IMR-90 (cell line): ENCODE results near the gene DDX24. TPM values are rescaled to one million over a fixed set of nuclear protein-coding genes. Genes with fewer than 3 reads are reported as not detected.

Source experiments
- ATAC-seq: fragments of 200-7000 bp; cut with Tn5 transposase; 2 replicates; pipeline ENCODE4 v1.9.1; 2020; ENCODE audit warnings: low read depth, mild to moderate bottlenecking, moderate library complexity
- BruUV-seq: library from RNA; stranded (reverse); fragments of 400-500 nt; replicated peaks from 2 replicates; lab custom pipeline; 2021; lab: Mats Ljungman, UMichigan
- CTCF ChIA-PET: fragments of 300-600 bp; formaldehyde crosslinking; extraction: SDS; loops from one replicate; lab custom pipeline; 2021; ENCODE audit warnings: antibody characterized with exemption; lab: Yijun Ruan, JAX
- POLR2A ChIA-PET: fragments of 300-600 bp; sonication (Branson Sonifier 250); formaldehyde crosslinking; loops from one replicate; lab custom pipeline; 2022; ENCODE audit warnings: antibody characterized with exemption; ENCODE audit not compliant: unreplicated experiment; lab: Charles Lee
- DNase-seq: peaks from one replicate; pipeline ENCODE4 v3.0.0; 2013
- H2AFZ ChIP-seq: replicated peaks from 2 replicates; pipeline ENCODE3; 2013; ENCODE audit warnings: low read length, mild to moderate bottlenecking; ENCODE audit not compliant: poor library complexity
- H2AK5ac ChIP-seq: 2 replicates; pipeline ENCODE4 v1.6.1; 2013; ENCODE audit warnings: low read depth, low read length, inconsistent platforms
- H2AK9ac ChIP-seq: replicated peaks from 2 replicates; pipeline ENCODE3; 2013; ENCODE audit warnings: mild to moderate bottlenecking, low read depth, low read length, moderate library complexity; ENCODE audit not compliant: poor library complexity
- H2BK120ac ChIP-seq: 2 replicates; pipeline ENCODE4 v1.6.1; 2013; ENCODE audit warnings: low read depth, low read length, inconsistent platforms
- H2BK15ac ChIP-seq: 3 replicates; pipeline ENCODE4 v1.6.1; 2013; ENCODE audit warnings: low read depth, low read length, inconsistent platforms
- H2BK20ac ChIP-seq: 2 replicates; pipeline ENCODE4 v1.6.1; 2013; ENCODE audit warnings: low read depth, mild to moderate bottlenecking, inconsistent platforms, low read length, moderate library complexity
- H2BK5ac ChIP-seq: 2 replicates; pipeline ENCODE4 v1.6.1; 2013; ENCODE audit warnings: mild to moderate bottlenecking, low read depth, low read length, inconsistent platforms; ENCODE audit not compliant: poor library complexity, severe bottlenecking
- H3K14ac ChIP-seq: replicated peaks from 2 replicates; pipeline ENCODE4 v1.6.1; 2013; ENCODE audit warnings: low read depth, low read length, inconsistent platforms
- H3K18ac ChIP-seq: 2 replicates; pipeline ENCODE4 v1.6.1; 2013; ENCODE audit warnings: low read depth, low read length, control low read depth
- H3K23ac ChIP-seq: 2 replicates; pipeline ENCODE4 v1.6.1; 2013; ENCODE audit warnings: low read depth, low read length, inconsistent platforms
- H3K27ac ChIP-seq: 2 replicates; pipeline ENCODE4 v1.5.1; 2013; ENCODE audit warnings: mild to moderate bottlenecking, control low read depth, low read length; ENCODE audit not compliant: insufficient read depth
- H3K27me3 ChIP-seq: 2 replicates; pipeline ENCODE4 v1.6.1; 2013; ENCODE audit warnings: low read length; ENCODE audit not compliant: control insufficient read depth, insufficient read depth
- H3K36me3 ChIP-seq: 2 replicates; pipeline ENCODE4 v1.6.1; 2013; ENCODE audit warnings: low read length, mixed read lengths; ENCODE audit not compliant: control insufficient read depth, insufficient read depth
- H3K4ac ChIP-seq: 2 replicates; pipeline ENCODE4 v1.6.1; 2013; ENCODE audit warnings: low read depth, low read length, inconsistent platforms
- H3K4me1 ChIP-seq: 2 replicates; pipeline ENCODE4 v1.6.1; 2013; ENCODE audit warnings: low read length, mixed read lengths; ENCODE audit not compliant: control insufficient read depth, insufficient read depth
- H3K4me2 ChIP-seq: 2 replicates; pipeline ENCODE4 v1.6.1; 2013; ENCODE audit warnings: low read depth, mild to moderate bottlenecking, control low read depth, low read length, moderate library complexity
- H3K4me3 ChIP-seq: 2 replicates; pipeline ENCODE4 v1.5.1; 2013; ENCODE audit warnings: low read depth, mild to moderate bottlenecking, control low read depth, low read length, moderate library complexity; ENCODE audit not compliant: insufficient read depth
- H3K56ac ChIP-seq: 2 replicates; pipeline ENCODE4 v1.6.1; 2013; ENCODE audit warnings: low read length, inconsistent platforms; ENCODE audit not compliant: insufficient read depth; ENCODE audit errors: extremely low read depth
- H3K79me1 ChIP-seq, 2 experiments: 2 replicates each; pipeline ENCODE4 v1.6.1; 2013; ENCODE audit warnings: low read length in 2 of 2, inconsistent platforms in 1 of 2, low read depth in 1 of 2
- H3K9ac ChIP-seq: 2 replicates; pipeline ENCODE4 v1.6.1; 2013; ENCODE audit warnings: low read depth, low read length, control low read depth
- H3K9me1 ChIP-seq: 2 replicates; pipeline ENCODE4 v1.6.1; 2013; ENCODE audit warnings: low read length, inconsistent platforms; ENCODE audit not compliant: insufficient read depth
- H3K9me3 ChIP-seq: 2 replicates; pipeline ENCODE4 v1.6.1; 2013; ENCODE audit warnings: low read length; ENCODE audit not compliant: control insufficient read depth, insufficient read depth
- H4K20me1 ChIP-seq: 2 replicates; pipeline ENCODE4 v1.6.1; 2013; ENCODE audit warnings: low read length, inconsistent platforms; ENCODE audit not compliant: insufficient read depth
- H4K5ac ChIP-seq: 2 replicates; pipeline ENCODE4 v1.6.1; 2013; ENCODE audit warnings: mild to moderate bottlenecking, low read depth, low read length, control low read depth
- H4K8ac ChIP-seq, 2 experiments: 2 replicates each; pipeline ENCODE4 v1.6.1; 2013; ENCODE audit warnings: low read depth in 2 of 2, low read length in 2 of 2, control low read depth in 1 of 2, inconsistent platforms in 1 of 2
- H4K91ac ChIP-seq: 2 replicates; pipeline ENCODE4 v1.6.1; 2013; ENCODE audit warnings: low read depth, low read length, inconsistent platforms; ENCODE audit not compliant: insufficient read depth
- CEBPB ChIP-seq: IDR thresholded peaks from 2 replicates; pipeline ENCODE4 v1.6.1; 2012; ENCODE audit warnings: low read depth, low read length, improper control_type of control experiment
- CHD1 ChIP-seq: IDR thresholded peaks from 2 replicates; pipeline ENCODE4 v1.6.1; 2012; ENCODE audit warnings: low read depth, low read length, improper control_type of control experiment
- FOS ChIP-seq: fragments of 150-350 bp; IDR thresholded peaks from 2 replicates; pipeline ENCODE4 v1.6.1; 2016; ENCODE audit warnings: low read depth, low read length
- MAFK ChIP-seq: IDR thresholded peaks from 2 replicates; pipeline ENCODE4 v1.6.1; 2012; ENCODE audit warnings: low read depth, low read length, improper control_type of control experiment
- MAZ ChIP-seq: IDR thresholded peaks from 2 replicates; pipeline ENCODE4 v1.6.1; 2012; ENCODE audit warnings: low read depth, mild to moderate bottlenecking, low read length, improper control_type of control experiment, moderate library complexity, borderline replicate concordance
- MXI1 ChIP-seq: IDR thresholded peaks from 2 replicates; pipeline ENCODE4 v1.6.1; 2012; ENCODE audit warnings: low read depth, mild to moderate bottlenecking, low read length, moderate library complexity, borderline replicate concordance
- NFE2L2 ChIP-seq: fragments of 150-350 bp; IDR thresholded peaks from 2 replicates; pipeline ENCODE4 v1.6.1; 2016; ENCODE audit warnings: low read depth, mild to moderate bottlenecking, low read length
- POLR2A ChIP-seq: IDR thresholded peaks from 2 replicates; pipeline ENCODE4 v1.6.1; 2012; ENCODE audit warnings: mild to moderate bottlenecking, low read depth, low read length
- RAD21 ChIP-seq: IDR thresholded peaks from 2 replicates; pipeline ENCODE4 v1.6.1; 2012; ENCODE audit warnings: low read length, improper control_type of control experiment
- RCOR1 ChIP-seq: IDR thresholded peaks from 2 replicates; pipeline ENCODE4 v1.6.1; 2012; ENCODE audit warnings: mild to moderate bottlenecking, low read length, improper control_type of control experiment; ENCODE audit not compliant: insufficient replicate concordance
- RFX5 ChIP-seq: IDR thresholded peaks from 2 replicates; pipeline ENCODE4 v1.8.0; 2012; ENCODE audit warnings: low read depth, mild to moderate bottlenecking, low read length, moderate library complexity
- SMC3 ChIP-seq: fragments of 150-350 bp; IDR thresholded peaks from 2 replicates; pipeline ENCODE4 v1.6.1; 2016; ENCODE audit warnings: low read depth, mild to moderate bottlenecking, antibody characterized with exemption, low read length, moderate library complexity
- WGBS, 2 experiments: methylation state at CpG; one replicate each; pipeline versions ENCODE4 v1.1.5 to v1.1.7; 2013; ENCODE audit warnings: missing lambda C conversion rate in 2 of 2; ENCODE audit not compliant: insufficient read length in 1 of 2; ENCODE audit errors: extremely low coverage in 2 of 2; 5-methylcytosine and 5-hydroxymethylcytosine counted together
- dilution Hi-C: fragments of 300-500 bp; cut with HindIII; formaldehyde crosslinking; loops from one replicate; pipeline ENCODE4 v1.14.3; 2018; ENCODE audit warnings: low sequenced_read_pairs; ENCODE audit not compliant: unreplicated experiment
- in situ Hi-C: fragments of 300-500 bp; cut with MboI; formaldehyde crosslinking; loops from 3 replicates; pipeline ENCODE4 v1.14.3; 2019; ENCODE audit warnings: low sequenced_read_pairs, inconsistent platforms, mixed read lengths
- intact Hi-C: fragments of 100-400 bp; cut with micrococcal nuclease; formaldehyde crosslinking; loops from 2 replicates; pipeline ENCODE4 v1.10.0; 2022
- polyA plus RNA-seq, 3 experiments: library from polyadenylated mRNA; depleted of rRNA; stranded (reverse); fragments of >200 nt; gene quantifications; 2 replicates each; pipeline ENCODE4 v1.2.3, GENCODE V29; 2012; ENCODE audit warnings: low replicate concordance in 1 of 3
- total RNA-seq: library from RNA; depleted of rRNA; stranded (reverse); fragments of >200 nt; gene quantifications from 2 replicates; pipeline ENCODE4 v1.2.3, GENCODE V29; 2012
- TF ChIP-seq, protein P1 (sequence below): fragments of 150-350 bp; IDR thresholded peaks from 2 replicates; pipeline ENCODE4 v1.6.1; 2017; ENCODE audit warnings: mild to moderate bottlenecking, antibody characterized with exemption, low read length, low read depth
- TF ChIP-seq, protein P2 (sequence below): fragments of 150-350 bp; IDR thresholded peaks from 2 replicates; pipeline ENCODE4 v1.6.1; 2016; ENCODE audit warnings: low read depth, mild to moderate bottlenecking, low read length, moderate library complexity, borderline replicate concordance

Gene DDX24
- total and polyA plus RNA-seq, 2 of the 4 experiments (the other 2 are of a cell fraction): 134 to 155 TPM

DNA sequence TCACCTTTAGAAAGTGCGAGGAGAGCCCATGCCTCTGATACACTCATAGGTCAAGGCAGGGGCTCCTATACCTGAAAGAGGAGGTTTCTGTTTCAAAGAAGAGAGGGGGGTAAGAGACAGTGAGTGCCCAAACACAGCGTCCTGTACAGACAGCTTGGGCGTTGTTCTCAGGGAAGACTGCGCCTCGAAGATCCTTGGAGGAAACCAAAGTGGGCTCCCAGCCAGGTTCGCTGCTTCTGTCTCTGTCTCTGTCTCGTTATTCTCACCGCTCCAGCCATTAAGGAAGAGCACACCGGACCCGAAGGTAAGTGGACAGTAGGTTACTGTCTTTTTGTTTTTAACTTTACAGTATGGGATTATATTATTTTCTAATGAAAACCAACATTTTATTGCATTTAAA lies 23.7 kb upstream of the DDX24 start:
- Histone ChIP-seq H2BK120ac (no peak overlapping the region), H2AK9ac (no peak overlapping the region), H3K23ac (no peak overlapping the region), H3K4me1 (peaks cover 5% of the 10 kb centered on the region; the same call in 1 of the 2 replicates), H3K27ac (no peak overlapping the region), H2AK5ac (no peak overlapping the region), H3K56ac (no peak overlapping the region), H2BK15ac (no peak overlapping the region), H3K18ac (no peak overlapping the region), H3K4me2 (no peak overlapping the region), H3K4ac (no peak overlapping the region), H3K9me3 (no peaks in the 10 kb centered on the region), H4K91ac (no peak overlapping the region), H2AFZ (no peak overlapping the region), H4K8ac (no peak overlapping the region), H3K79me1 (no peaks in the 10 kb centered on the region; a peak in 1 of 4 replicates), H4K5ac (no peak overlapping the region), H3K14ac (no peak overlapping the region), H3K36me3 (no peaks in the 10 kb centered on the region; the same call in 1 of the 2 replicates), H3K9ac (no peak overlapping the region), H4K20me1 (0 out of 2 replicates have a peak, but pooled peaks cover 8% of the 10 kb centered on the region), H3K4me3 (no peak overlapping the region), H2BK5ac (no peak overlapping the region), H3K9me1 (peaks cover 10% of the 10 kb centered on the region), H2BK20ac (no peak overlapping the region), H3K27me3 (no peaks in the 10 kb centered on the region)
- POLR2A ChIA-PET: no interaction called here
- WGBS, 2 experiments: 90% methylated on average over 2 of the region's 10 CpGs; no CpG with 5 or more reads in 1 of the 2 experiments
- CTCF ChIA-PET: no interaction called here
- no peak for TF ChIP-seq CHD1
- TF ChIP-seq RCOR1: no peak
- no peak for TF ChIP-seq FOS
- TF ChIP-seq MAFK: no peak
- TF ChIP-seq, protein P1, sequence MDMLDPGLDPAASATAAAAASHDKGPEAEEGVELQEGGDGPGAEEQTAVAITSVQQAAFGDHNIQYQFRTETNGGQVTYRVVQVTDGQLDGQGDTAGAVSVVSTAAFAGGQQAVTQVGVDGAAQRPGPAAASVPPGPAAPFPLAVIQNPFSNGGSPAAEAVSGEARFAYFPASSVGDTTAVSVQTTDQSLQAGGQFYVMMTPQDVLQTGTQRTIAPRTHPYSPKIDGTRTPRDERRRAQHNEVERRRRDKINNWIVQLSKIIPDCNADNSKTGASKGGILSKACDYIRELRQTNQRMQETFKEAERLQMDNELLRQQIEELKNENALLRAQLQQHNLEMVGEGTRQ: no peak
- TF ChIP-seq NFE2L2: no peak
- TF ChIP-seq CEBPB: no peak
- no peak for TF ChIP-seq RAD21
- no peak for TF ChIP-seq MXI1
- no peak for TF ChIP-seq POLR2A
- TF ChIP-seq MAZ: no peak
- no peak for TF ChIP-seq SMC3
- TF ChIP-seq, protein P2, sequence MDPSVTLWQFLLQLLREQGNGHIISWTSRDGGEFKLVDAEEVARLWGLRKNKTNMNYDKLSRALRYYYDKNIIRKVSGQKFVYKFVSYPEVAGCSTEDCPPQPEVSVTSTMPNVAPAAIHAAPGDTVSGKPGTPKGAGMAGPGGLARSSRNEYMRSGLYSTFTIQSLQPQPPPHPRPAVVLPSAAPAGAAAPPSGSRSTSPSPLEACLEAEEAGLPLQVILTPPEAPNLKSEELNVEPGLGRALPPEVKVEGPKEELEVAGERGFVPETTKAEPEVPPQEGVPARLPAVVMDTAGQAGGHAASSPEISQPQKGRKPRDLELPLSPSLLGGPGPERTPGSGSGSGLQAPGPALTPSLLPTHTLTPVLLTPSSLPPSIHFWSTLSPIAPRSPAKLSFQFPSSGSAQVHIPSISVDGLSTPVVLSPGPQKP: no peak
- TF ChIP-seq RFX5: no peak
- intact Hi-C loops: no loop called here
- in situ Hi-C loops: no loop called here
- no peak for ATAC-seq
- dilution Hi-C loops: no loop called here
- no TSS peak for BruUV-seq
- no peak for DNase-seq
